Activated CD8-positive, alpha-beta memory T cell treated with anti-CD3 and anti-CD28 coated beads, Interleukin-2, amount 50 U/mL, for 48 hours (primary cell): ENCODE results near the gene ZNF212.

ENCODE experiments used
- DNase-seq: peaks from one replicate; pipeline ENCODE4 v3.0.0-alpha.2; 2020

ZNF212 gene

DNA sequence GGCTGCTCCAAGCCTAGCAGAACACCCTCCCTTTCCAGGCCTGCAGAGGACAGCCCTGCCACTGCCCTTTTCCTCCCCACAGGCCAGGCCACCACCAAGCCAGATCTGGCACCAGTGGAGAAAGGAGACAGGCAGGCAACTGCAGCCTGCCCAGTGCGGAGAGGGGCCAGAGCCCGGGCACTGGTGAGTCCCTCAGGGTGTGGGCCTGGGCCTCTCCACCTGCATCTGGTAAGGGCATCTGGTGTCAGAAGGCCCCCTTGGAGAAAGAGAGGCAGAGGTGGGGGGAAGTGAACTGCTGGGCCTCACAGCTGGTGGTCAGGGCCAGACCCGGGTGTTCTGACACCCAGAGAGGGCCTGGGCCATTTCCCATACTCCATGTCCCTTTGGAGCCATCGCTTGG, 50.4 kb downstream of the ZNF212 start:
- no peak for DNase-seq

DNA sequence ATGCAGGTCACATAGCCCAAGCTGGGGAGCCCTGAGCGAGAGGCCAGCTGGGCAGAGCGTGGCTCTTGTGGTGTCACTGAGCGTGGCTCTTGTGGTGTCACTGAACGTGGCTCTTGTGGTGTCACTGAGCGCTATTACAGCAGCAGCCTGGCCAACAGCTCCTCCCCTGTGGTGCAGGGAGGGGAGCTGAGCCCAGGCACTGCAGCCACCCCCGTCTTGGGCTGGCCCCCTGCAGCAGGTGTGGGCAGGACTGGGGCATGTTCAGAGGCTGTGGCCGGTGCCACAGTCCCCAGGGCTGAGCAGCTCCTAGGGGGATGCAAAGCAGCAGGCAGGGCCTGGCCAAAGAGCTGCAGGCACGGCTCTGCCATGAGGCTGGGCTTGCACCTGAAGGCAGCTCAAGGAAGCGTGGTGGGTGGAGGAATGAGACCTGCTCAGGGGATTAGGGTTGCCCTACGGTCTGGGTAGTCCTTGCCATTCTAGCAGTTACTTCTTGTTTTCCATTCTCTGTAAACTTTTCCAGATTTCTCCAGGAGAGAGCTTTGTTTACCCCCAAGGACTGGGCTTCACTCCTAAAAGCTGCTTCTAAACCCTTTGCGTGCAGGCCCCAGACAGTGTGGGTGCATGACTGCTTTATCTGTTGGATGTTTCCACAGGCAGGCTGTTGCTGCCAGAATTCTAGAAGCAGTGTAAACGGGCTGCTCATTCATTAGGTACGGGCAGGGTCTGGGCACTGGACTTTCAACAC, 51.8 kb downstream of the ZNF212 start:
- no peak for DNase-seq

DNA sequence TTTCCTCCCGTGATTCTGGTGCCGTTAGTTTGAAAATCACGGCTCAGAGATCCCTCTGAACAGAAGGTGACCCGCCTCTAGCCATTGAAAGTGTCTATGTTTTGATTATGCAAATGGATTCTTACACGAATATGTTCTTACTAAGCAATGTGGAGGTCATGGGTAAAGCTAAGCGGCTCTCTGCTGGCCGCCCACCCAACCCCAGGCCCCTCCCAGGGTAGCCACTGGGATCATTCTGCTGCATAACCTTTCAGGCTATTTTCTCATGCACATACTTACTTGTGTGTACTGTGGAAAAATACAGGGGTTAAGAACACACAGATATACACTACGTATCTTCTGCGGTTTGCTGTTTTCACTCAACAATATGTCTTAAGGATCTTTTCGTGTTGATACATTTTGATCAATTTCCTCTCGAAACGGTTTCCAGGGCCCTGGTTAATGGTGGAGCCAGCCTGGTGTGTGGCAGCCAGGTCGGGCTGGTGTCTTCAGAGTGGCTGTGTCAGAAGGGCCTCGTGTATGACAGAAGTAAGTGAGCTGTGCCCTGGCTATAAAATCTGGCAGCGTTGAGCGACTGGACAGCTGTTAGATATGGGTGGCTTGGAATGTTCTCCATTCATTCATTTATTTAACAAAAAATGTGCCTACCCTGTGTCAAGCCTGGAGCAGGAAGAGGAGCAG, 52.5 kb downstream of the ZNF212 start:
- no peak for DNase-seq

DNA sequence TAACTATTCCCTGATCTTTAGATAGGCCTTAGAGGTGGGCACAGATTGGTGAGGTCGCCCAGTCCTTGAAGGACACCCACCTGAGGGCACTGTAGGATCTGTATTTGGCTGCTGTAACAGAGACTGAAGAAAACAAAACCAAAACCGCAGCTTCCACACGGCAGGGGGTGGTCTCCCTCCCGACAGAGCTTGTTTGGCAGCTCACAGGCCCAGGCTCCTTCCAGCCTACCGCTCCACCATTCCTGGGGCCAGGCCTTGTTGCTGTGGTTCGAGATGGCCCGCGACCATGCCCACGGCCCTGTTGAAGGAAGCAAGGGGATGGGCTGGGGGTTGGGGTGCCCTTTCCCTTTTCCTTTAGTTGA, 53.0 kb downstream of the ZNF212 start:
- no peak for DNase-seq

DNA sequence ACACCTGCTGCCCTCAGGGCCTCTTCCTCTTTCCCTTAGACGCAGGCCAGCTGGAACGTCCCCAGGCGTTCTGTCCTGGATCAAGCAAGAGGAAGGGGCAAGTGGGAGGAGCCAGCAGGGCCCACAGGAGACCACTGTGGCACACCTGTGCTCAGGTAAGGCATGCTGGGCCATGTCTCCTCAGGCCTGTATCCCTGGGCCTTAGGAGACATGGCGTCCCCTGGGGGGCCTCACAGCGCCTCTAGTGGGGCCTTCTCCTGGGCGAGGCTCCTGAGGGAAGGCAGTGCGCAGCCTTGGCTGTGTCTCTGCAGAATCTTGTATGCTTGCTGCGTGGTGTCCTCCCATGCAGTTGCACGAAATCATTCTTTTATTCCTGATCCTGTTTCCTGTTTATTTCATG, 53.9 kb downstream of the ZNF212 start:
- DNase-seq: no peak

GRCh38 chr7:149293946-149294633, 54.6 kb downstream of the ZNF212 start:
- no peak for DNase-seq

GRCh38 chr7:149294634-149295480, 55.4 kb downstream of the ZNF212 start:
- DNase-seq: no peak

GRCh38 chr7:149295481-149295850, 56.0 kb downstream of the ZNF212 start:
- DNase-seq: no peak

DNA sequence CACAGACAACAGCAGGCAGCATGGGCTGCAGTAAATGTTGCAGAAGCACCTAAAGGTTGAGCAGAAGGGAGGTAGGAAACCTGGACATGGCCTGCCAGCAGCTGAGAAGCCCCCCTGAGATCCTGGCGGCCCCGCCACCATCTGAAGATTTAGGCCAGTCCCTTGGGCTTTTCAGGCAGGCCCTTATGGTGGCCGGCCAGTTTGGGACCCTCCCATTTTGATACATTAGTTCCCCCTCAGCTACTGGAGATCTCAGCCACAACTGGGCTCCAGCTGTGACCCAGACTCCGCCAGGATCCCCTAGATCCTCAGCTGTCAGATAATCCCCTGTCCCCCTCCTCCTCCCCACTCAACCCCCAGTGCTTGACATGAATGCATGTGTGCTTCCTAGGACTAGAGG, 56.9 kb downstream of the ZNF212 start:
- DNase-seq: no peak

- DNase-seq: peak; percentile 46
Measured at GRCh38 chr7:149297034-149297755, 57.7 kb downstream of the ZNF212 start.

DNA sequence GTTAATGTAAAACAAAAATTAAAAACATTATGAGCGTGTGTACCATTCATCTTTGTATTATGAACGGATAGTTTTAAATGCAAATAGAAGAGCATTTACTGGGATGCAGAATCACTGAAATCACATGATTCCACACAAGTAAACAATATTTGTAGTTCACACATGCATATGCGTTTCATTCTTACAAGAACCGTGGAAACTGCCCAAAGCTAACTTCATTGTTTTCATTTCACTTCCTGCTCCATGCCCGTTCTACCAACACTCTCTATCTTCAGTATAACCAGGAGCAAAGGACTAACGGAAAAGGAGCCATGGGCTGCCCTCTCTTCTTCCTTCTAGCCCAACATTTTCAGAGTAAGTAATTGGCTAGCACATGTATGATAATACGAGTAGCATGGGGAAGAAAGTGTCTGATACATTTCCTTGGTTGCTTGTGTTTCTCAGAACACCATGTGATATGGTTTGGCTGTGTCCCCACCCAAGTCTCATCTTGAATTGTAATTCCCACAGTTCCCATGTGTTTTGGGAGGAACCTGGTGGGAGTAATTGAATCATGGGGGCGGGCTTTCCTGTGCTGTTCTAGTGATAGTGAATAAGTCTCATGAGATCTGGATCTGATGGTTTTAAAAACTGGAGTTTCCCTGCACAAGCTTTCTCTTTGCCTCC, 61.3 kb downstream of the ZNF212 start:
- peak; percentile 15 for DNase-seq

DNA sequence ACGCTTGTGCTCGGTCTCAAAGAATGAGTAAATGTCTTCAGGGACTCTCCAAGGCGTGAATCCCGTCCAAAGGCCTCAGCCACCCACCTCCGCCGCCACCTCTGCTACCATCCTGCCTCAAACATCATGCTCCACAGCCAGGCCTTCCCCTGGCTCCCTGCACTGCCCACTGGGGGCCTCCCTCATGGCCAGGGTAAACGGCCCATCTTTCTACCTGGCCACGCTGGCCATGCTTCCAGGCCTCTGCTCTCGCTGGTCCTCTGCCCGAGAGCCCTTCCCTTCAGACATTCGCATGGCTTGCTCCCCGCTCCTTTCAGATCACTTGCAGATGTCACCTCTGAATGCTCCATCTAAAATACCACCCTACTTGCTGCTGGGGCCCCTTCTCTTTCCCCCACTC, 62.8 kb downstream of the ZNF212 start:
- DNase-seq: no peak

DNA sequence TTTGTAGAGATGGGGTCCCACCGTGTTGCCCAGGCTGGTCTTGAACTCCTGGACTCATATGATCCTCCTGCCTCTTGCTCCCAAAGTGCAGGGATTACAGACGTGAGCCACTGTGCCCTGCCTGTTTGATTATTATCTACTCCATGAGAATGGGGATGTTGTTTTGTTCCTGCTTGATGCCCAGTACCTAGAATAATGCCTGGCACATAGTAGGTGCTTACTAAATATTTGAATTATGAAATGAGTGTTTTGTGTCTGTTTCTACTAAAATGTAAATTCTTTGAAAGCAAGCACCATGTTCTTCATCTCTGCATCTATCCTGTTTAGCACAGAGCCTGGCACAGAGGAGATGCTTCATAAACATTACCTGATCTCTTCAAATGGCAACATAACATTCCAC, 63.4 kb downstream of the ZNF212 start:
- DNase-seq: no peak

- no peak for DNase-seq
Measured at GRCh38 chr7:149304006-149304405, 64.6 kb downstream of the ZNF212 start.
